ENCODE results near the gene TSPAN33. TPM values are rescaled to one million over a fixed set of nuclear protein-coding genes. Genes with fewer than 3 reads are reported as not detected.

TSPAN33 gene
- total and polyA plus RNA-seq, 2 of the 13 experiments (the other 11 are each of a cell fraction or from before 2014, with no cell fraction given): 15.3 to 16.5 TPM

- TF ChIP-seq ZNF34 (CRISPR knock-in tag; IDR thresholded peaks at IDR 0.05; ENCODE audit: borderline replicate concordance) (no peak), TGIF2 (CRISPR knock-in tag; IDR thresholded peaks at IDR 0.05) (no peak), ZNF253 (CRISPR knock-in tag; IDR thresholded peaks at IDR 0.05; ENCODE audit: borderline replicate concordance) (no peak), CENPBD1 (CRISPR knock-in tag; IDR thresholded peaks at IDR 0.05; ENCODE audit: borderline replicate concordance, low read depth) (no peak), ZNF44 (CRISPR knock-in tag; IDR thresholded peaks at IDR 0.05) (no peak), ZBTB39 (CRISPR knock-in tag; IDR thresholded peaks at IDR 0.05) (no peak), HOXA9 (CRISPR knock-in tag; IDR thresholded peaks at IDR 0.05; ENCODE audit: borderline replicate concordance) (no peak), RFX5 (IDR thresholded peaks at IDR 0.05; ENCODE audit: low read depth, low read length) (no peak), NFE2 (CRISPR knock-in tag; IDR thresholded peaks at IDR 0.05) (no peak), MXI1 (IDR thresholded peaks at IDR 0.05; ENCODE audit: borderline replicate concordance, low read depth, low read length) (peak; percentile 19; the same call in 1 of the 3 replicates), SNAPC5 (CRISPR knock-in tag; IDR thresholded peaks at IDR 0.05; ENCODE audit: borderline replicate concordance) (no peak), ZNF639 (CRISPR knock-in tag; conservative IDR thresholded peaks at IDR 0.05) (no peak), MAZ (IDR thresholded peaks at IDR 0.05; ENCODE audit: borderline replicate concordance, low read depth, low read length) (no peak), MAZ (CRISPR knock-in tag; IDR thresholded peaks at IDR 0.05; ENCODE audit: low read depth) (no peak), ZNF276 (CRISPR knock-in tag; IDR thresholded peaks at IDR 0.05; ENCODE audit: low read depth) (no peak), TEAD2 (CRISPR knock-in tag; IDR thresholded peaks at IDR 0.05) (no peak), ZFP36L2 (CRISPR knock-in tag; IDR thresholded peaks at IDR 0.05) (no peak), ZFAT (CRISPR knock-in tag; conservative IDR thresholded peaks at IDR 0.05) (no peak), ZUFSP (CRISPR knock-in tag; IDR thresholded peaks at IDR 0.05; ENCODE audit: borderline replicate concordance) (no peak), ZNF317 (CRISPR knock-in tag; IDR thresholded peaks at IDR 0.05) (no peak)
These were observed at the start of gene TSPAN33 (continued) for GRCh38 chr7:129144095-129144833.

All from HepG2 (cell line).